ENCODE results near the gene DLEC1.

DNA sequence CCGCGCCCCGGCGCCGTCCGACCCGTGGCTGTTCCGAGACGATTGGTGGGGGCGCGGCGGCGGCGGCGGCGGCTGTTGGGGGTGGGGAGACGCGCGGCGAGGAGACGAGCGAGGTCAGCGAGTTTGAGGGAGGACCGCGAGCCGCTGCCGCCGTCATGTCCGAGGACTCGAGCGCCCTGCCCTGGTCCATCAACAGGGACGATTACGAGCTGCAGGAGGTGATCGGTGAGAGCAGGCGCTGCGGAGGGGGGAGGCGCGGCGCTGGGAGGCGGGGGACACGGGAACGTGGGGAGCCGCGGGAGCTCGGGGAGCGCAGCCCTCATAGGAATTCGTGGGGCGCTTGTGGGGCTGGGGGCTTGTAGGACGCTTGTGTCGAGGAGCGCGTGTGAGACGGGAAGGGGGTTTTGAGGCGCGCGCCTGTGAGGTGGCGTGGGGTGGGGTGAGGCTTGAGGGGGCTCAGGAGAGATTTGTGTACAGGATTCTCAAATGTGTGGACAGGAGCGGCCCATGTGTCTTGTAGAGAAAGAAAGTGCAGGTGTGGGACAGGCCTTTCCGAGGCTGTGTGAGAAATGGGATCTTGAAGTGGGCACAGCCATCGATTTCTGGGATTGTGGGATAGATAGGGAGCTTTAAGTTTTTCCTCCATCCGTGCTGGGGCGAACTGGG, 126.8 kb downstream of the DLEC1 start:
- TF ChIP-seq, protein P1, sequence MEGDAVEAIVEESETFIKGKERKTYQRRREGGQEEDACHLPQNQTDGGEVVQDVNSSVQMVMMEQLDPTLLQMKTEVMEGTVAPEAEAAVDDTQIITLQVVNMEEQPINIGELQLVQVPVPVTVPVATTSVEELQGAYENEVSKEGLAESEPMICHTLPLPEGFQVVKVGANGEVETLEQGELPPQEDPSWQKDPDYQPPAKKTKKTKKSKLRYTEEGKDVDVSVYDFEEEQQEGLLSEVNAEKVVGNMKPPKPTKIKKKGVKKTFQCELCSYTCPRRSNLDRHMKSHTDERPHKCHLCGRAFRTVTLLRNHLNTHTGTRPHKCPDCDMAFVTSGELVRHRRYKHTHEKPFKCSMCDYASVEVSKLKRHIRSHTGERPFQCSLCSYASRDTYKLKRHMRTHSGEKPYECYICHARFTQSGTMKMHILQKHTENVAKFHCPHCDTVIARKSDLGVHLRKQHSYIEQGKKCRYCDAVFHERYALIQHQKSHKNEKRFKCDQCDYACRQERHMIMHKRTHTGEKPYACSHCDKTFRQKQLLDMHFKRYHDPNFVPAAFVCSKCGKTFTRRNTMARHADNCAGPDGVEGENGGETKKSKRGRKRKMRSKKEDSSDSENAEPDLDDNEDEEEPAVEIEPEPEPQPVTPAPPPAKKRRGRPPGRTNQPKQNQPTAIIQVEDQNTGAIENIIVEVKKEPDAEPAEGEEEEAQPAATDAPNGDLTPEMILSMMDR (IDR thresholded peaks at IDR 0.05; ENCODE audit: borderline replicate concordance, extremely low read depth, low read length, poor library complexity, severe bottlenecking) = no peak
- TF ChIP-seq EZH2 (IDR thresholded peaks at IDR 0.05; ENCODE audit: borderline replicate concordance, low read depth, low read length, severe bottlenecking) = no peak
